DMS 273 treated with DMSO at 0.1 percent for 48 hours (cell line): Measurements from ENCODE around the gene CDC42.

Experiments used
- DNase-seq: peaks from one replicate; lab custom pipeline; 2025; lab: John Stamatoyannopoulos, UW

The CDC42 gene

GRCh38 chr1:22108339-22109105 lies 56.0 kb downstream of the CDC42 start:
- DNase-seq: no peak

GRCh38 chr1:22110016-22110415 lies 57.5 kb downstream of the CDC42 start:
- DNase-seq: no peak

- no peak for DNase-seq
These were observed 58.6 kb downstream of the CDC42 start for GRCh38 chr1:22111115-22111514.

GRCh38 chr1:22111620-22112019 lies 59.1 kb downstream of the CDC42 start:
- DNase-seq: no peak

GRCh38 chr1:22112554-22112953 lies 60.0 kb downstream of the CDC42 start:
- DNase-seq: no peak

GRCh38 chr1:22114083-22115012 lies 61.8 kb downstream of the CDC42 start:
- DNase-seq: no peak

- no peak for DNase-seq
These were observed 62.8 kb downstream of the CDC42 start for GRCh38 chr1:22115286-22115685.

- DNase-seq: no peak
These were observed 64.7 kb downstream of the CDC42 start for GRCh38 chr1:22117238-22117637.

GRCh38 chr1:22117851-22118250 lies 65.3 kb downstream of the CDC42 start:
- DNase-seq: no peak

GRCh38 chr1:22118291-22118992 lies 65.9 kb downstream of the CDC42 start:
- no peak for DNase-seq

GRCh38 chr1:22119626-22120468 lies 67.3 kb downstream of the CDC42 start:
- no peak for DNase-seq

GRCh38 chr1:22120469-22120790 lies 67.9 kb downstream of the CDC42 start:
- no peak for DNase-seq

- no peak for DNase-seq
These were observed 69.0 kb downstream of the CDC42 start for GRCh38 chr1:22121421-22121911.

GRCh38 chr1:22122273-22123070 lies 70.0 kb downstream of the CDC42 start:
- no peak for DNase-seq

- DNase-seq: no peak
These were observed 70.5 kb downstream of the CDC42 start for GRCh38 chr1:22123071-22123390.

GRCh38 chr1:22123901-22124404 lies 71.4 kb downstream of the CDC42 start:
- DNase-seq: no peak

- DNase-seq: no peak
These were observed 72.2 kb downstream of the CDC42 start for GRCh38 chr1:22124592-22125229.

- DNase-seq: no peak
These were observed 74.0 kb downstream of the CDC42 start for GRCh38 chr1:22126531-22126930.

GRCh38 chr1:22127248-22127647 lies 74.7 kb downstream of the CDC42 start:
- DNase-seq: no peak

- no peak for DNase-seq
These were observed 75.2 kb downstream of the CDC42 start for GRCh38 chr1:22127731-22128130.
